NCI-H2081 (cell line): Measurements from ENCODE around the gene KAT7.
"Not testable (repeated sequence)": the region's sequence is repeated elsewhere in the genome, so short reads cannot be mapped to it uniquely, and the experiment has no call there.

Experiments used
- DNase-seq, 2 experiments: peaks; one replicate each; lab custom pipeline; 2025; lab: John Stamatoyannopoulos, UW

Gene KAT7

GRCh38 chr17:49788478-49789242, at the start of gene KAT7:
Gene KAT7, plus strand, starts transcription at chr17:49788681. Its CDS starts 154 bp downstream, at chr17:49788835.
- peak; percentile 100 for DNase-seq

GRCh38 chr17:49739641-49740271, 48.7 kb upstream of the KAT7 start:
- DNase-seq = peak; percentile 72 to 81

DNA sequence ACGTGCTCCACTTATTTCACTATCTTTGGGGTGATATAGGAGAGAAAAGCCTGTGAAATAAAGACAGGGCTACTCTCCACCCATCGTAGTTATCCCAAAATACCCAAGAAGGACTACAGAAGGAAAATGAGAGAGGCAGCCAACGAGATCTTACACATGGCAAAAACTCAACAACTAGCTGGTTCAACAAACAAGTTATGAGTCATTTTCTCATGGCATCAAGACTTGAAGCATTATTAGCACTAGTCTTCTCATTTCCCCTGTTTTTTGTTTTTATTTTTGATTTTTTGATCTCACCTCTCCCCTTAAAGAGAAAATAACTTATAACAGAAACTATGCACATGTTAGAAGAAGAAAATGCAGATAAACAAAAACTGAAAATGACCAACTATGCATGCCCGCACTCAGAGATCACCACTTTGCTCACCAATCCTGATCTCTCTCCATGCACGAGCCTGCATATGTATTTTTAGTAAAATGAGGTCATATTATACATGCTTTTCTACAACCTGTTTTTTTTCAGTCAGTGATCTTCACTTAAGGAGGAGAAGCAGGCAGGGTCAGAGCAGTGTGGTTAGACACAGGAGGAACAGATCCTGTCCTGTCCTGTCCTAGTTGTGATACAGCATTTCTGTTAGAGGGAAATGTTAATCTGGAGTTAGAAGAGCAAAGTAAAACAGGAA, 47.3 kb upstream of the KAT7 start:
- DNase-seq = no peak

- DNase-seq = no peak
These were observed 46.8 kb upstream of the KAT7 start for GRCh38 chr17:49741692-49742076.

DNA sequence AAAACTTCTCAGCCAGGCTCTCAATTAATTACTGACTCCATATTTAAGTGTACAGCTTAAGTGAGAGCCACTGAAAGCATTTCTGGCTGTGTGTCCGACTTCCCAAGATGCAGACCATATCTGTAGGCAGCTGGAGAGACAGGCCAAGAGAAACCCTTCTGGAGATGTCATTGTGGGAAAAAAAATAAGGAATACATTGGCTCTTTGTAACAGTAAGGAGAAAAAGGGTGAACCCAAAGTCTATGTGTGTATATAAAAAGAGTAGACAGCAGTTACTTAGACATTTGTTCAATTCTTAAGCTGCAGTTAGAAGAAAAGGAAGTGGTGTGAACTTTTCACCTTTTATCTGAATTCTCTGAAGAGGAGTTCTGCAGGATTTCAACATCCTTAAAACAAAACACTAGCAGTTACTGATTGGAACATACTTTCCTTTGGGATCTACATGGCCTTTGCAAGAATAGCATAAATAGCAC, 46.3 kb upstream of the KAT7 start:
- DNase-seq = no peak

GRCh38 chr17:49745175-49746139, 43.0 kb upstream of the KAT7 start:
- DNase-seq = no peak

- DNase-seq = no peak
These were observed 41.5 kb upstream of the KAT7 start for GRCh38 chr17:49746791-49747490.

- DNase-seq = no peak
These were observed 40.8 kb upstream of the KAT7 start for GRCh38 chr17:49747632-49748031.

DNA sequence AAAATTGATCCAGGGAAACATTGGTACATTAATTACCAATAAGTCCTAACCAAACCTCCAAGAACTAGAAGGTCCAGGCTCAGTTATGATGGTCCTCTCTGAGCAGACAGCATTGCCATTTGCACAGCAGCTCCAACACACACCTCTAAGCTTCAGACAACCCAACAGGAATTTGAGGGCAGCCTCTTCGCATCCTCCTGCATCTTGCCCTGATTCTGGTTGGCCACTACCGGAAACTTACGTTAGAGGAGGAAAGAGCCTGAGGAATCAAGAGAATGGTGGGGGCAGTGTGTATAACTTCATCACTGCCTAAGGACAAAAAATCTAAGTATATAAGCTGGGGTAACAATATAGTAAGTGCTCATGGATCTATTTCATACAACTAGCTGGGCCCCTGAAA, 40.3 kb upstream of the KAT7 start:
- no peak for DNase-seq

GRCh38 chr17:49748791-49749190, 39.7 kb upstream of the KAT7 start:
- no peak for DNase-seq

- DNase-seq = no peak
These were observed 38.8 kb upstream of the KAT7 start for GRCh38 chr17:49749730-49750129.

- DNase-seq = no peak
These were observed 36.0 kb upstream of the KAT7 start for GRCh38 chr17:49752508-49752907.

DNA sequence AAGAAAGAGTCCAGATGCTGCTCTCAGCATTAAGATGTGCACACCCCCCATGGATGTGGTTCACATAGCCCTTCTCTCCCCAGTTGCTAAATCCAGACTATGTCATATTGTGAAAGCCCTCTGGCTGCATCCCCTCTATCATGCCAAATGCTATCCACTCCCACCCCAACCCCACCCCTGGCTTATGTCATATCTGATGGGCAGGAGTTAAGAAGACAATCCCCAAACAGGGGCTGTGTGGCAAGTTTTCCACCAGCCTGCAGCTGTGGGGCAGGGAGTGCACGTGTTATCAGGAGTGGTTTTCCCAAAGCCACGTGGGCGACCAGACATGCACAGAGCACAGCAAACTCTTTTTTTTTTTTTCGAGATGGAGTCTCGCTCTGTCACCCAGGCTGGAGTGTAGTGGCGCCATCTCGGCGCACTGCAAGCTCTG, 34.5 kb upstream of the KAT7 start:
- no peak for DNase-seq

DNA sequence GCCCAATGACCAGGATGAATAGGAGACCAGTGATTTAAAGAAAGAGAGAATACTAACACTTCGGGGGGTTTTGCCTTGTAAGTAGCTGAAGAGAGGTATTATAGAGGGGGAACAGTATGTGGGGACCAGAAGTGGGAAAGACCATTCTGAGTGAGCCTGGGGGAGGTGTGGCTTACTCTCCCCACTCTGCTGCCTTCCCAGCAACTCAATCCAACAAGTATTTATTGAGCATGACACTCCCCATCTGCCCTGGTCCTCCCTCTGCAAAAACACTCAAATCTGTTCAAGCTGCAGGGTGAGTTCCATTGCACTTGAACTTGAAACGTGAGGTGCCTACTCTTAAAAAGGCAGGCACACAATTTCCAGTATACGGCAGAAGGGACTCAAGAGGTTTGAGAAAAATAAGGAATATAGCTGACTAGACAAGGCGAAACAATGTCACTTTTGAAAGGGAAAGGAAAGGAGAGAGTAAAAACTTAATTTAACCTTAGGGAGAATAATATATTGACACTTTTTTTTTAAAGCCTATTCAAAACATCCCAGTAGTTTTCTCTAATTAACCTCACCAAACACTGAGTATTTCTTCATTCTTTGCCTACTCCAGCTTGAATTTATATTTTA, 32.7 kb upstream of the KAT7 start:
- DNase-seq = no peak

- DNase-seq = no peak
These were observed 31.9 kb upstream of the KAT7 start for GRCh38 chr17:49756323-49757150.

DNA sequence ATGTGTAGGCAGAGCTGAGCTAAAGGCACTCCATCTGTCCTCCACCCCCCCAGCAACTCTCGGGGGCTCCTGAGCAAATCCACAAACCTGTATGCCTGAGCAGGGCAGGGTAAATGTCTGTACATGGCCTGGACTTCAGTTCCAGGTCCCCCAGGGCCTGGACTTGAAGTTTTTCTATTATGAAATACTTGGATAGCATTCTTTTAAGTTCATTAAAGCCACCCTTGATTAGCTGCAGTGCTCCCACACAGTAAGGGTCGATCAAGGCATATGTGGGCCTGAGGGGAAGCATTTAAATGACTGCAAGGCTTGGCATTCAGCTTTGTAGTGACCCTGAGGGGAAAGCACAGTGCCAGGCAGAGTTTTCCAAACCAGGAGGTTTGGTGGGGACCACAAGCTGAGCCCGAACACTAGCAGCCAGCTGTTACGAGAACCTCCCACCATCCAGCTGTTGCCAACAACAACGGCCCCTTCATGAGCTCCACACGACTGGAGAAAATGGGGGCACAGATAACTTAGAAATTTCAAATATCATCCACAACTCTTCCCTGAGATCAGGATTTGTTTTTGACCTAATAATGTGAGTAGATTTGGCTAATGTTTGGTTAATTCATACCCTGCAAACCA, 31.2 kb upstream of the KAT7 start:
- no peak for DNase-seq

DNA sequence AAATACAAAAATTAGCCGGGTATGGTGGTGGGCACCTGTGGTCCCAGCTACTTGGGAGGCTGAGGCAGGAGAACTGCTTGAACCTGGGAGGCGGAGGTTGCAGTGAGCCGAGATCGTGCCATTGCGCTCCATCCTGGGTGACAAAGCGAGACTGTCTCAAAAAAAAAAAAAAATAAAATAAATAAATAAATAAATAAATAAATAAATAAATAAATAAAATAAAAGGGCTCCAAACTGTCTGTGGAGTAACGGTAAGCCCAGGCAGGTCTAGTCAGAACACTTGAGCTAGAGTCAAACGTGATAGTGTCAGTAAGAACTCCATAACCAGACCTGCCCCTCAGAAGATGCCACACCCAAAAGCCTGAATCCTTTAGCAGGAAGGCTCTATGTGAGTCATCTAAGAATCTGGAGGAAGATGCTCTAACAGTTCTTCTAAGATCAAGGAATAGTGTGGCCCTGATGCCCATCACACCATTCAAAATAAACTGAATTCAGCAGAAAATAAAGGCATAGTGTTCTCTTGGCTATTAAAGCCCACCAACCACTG, 29.9 kb upstream of the KAT7 start:
- DNase-seq = not testable (repeated sequence)

DNA sequence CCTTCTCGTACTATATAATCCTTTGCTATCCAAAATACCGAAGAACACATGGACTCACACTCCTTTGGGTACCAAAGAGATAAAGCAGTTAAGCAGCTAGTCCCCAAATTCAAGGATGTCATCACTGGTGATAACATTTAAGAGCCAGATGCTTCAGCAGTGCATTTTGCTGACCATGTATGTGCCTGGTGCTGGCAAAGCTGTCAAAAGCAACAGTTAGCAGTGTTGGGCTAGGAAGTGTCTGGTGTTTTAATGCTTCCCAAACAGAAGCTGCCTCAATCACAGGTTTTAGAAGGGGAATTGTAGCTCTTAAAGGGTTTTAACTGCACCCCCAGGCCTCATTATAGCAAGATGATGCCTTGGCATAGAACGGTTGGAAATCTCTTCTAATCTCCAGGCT, 29.3 kb upstream of the KAT7 start:
- no peak for DNase-seq

DNA sequence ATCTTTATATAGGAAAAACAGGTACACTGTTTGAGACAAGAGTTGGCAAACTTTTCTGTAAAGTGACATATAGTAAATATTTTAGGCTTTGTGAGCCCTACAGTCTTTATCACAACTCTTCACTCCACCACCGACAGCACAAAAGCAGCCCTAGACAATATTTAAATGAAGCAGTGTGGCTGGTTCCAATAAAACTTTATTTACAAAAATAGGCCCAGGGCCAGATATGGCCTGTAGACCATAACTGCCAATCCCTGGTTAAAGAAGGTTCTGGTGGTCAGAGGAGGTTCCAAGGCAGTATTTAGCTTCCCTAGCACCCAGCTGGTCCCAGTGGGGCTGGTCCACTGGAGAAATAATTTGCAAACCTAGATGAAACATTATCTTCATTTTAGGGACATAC, 28.2 kb upstream of the KAT7 start:
- DNase-seq = no peak
